GM19467 (cell line): Measurements from ENCODE around the gene TCF4.

Experiments
- ATAC-seq: cut with Tn5 transposase; IDR thresholded peaks from one replicate; pipeline ENCODE4 v1.9.1; 2021; ENCODE audit warnings: mild to moderate bottlenecking, moderate library complexity; ENCODE audit not compliant: unreplicated experiment

TCF4 gene

GRCh38 chr18:55309249-55309648 is 278.7 kb downstream of the TCF4 start:
- no peak for ATAC-seq

DNA sequence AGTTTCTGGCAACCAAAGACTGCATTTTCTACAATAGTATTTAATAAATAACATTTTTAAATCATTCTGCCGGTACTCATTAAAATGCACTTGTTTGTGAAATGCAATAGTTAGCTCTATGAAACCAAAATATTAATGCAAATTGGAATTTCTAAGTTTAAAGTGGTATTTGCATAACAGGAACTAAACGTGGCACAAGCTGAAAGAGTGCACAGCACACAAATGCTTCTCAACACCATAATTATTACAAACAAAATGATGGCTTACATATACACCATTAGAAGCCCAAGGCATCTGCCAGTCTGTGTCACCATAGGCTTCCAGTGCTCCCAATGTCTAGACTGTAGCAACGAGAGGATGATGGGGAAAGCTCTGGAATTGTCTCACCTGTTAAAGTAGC is 280.5 kb downstream of the TCF4 start:
- peak; percentile 68 for ATAC-seq

- no peak for ATAC-seq
Observed at GRCh38 chr18:55306359-55307024, 281.5 kb downstream of the TCF4 start.

DNA sequence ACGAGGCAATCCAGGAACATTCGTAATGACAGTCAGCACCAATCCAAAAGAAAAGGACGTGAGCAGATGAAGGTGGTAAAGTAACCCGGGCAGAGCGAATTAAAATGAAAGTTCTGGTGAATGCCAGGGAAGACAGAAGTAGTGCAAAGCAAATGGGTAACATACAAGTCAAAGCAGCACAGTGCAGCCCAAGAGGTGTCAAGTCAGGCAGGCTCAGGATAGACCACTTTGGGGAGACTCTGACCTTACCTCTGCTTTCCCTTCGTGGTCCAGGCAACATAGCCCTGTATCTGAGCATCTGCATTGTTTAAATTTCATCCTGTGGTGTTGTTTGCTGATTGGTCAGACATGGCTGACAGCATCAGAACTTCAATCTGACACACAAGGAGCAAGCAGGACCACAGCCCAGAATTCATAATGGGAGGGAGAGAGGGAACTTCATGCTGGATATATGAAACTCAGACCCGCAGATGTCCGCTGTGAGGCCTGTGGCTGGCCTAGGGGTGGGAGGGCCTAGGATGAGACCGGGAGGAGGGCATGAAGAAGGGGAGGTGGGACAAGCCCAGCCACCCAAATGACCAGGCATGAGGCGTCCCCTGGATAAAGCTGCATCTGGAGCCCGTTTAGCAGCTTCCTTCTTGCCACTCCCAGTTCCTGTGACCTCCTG is 285.7 kb downstream of the TCF4 start:
- ATAC-seq, result no peak

GRCh38 chr18:55301824-55302166 is 286.2 kb downstream of the TCF4 start:
- no peak for ATAC-seq

GRCh38 chr18:55300936-55301531 is 287.0 kb downstream of the TCF4 start:
- no peak for ATAC-seq

DNA sequence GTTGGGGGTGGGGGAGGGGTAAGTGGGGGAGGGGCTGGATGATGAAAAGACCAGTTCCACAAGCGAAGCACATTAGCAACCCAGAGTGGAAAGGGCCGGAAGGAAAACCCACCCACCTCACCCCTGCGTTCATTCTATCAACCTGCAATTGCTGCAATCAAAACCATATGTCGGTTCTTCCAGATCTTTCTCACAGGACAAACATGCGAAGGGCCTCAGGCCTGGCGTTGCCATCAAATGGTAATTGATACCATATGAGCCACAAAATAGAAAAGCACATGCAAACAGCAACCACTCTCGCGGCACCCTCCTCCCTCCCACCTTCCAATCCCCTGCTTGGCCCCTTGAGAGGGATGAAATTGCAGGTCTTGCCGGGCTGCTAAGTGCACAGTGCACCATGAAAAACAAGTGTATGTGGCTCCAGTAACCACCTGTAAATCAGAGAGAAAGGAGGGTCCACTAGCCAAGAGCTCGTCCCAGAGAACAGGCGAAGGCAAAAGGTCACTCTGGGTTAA is 287.5 kb downstream of the TCF4 start:
- no peak for ATAC-seq

- no peak for ATAC-seq
Observed at GRCh38 chr18:55296778-55297177, 291.2 kb downstream of the TCF4 start.

GRCh38 chr18:55296115-55296514 is 291.9 kb downstream of the TCF4 start:
- no peak for ATAC-seq

GRCh38 chr18:55290898-55291297 is 297.1 kb downstream of the TCF4 start:
- no peak for ATAC-seq

DNA sequence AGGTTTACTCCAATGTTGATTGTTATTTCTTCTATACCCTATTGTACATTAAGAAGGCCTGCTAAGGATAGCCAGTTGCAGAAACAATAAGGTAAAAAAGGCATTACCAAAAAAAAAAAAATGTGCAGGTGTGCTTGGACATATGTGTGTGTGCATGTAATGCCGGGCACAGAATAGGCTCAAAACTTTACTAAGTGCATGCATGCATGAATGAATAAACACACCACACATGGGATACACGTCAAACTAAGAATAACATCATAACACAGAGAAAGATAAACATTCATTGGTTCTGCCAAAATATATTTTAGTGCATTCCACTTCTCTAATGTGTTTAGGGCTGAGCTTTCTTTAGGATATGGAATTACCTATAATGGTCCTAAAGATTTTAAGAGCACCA is 298.2 kb downstream of the TCF4 start:
- no peak for ATAC-seq

GRCh38 chr18:55289048-55289447 is 298.9 kb downstream of the TCF4 start:
- no peak for ATAC-seq

DNA sequence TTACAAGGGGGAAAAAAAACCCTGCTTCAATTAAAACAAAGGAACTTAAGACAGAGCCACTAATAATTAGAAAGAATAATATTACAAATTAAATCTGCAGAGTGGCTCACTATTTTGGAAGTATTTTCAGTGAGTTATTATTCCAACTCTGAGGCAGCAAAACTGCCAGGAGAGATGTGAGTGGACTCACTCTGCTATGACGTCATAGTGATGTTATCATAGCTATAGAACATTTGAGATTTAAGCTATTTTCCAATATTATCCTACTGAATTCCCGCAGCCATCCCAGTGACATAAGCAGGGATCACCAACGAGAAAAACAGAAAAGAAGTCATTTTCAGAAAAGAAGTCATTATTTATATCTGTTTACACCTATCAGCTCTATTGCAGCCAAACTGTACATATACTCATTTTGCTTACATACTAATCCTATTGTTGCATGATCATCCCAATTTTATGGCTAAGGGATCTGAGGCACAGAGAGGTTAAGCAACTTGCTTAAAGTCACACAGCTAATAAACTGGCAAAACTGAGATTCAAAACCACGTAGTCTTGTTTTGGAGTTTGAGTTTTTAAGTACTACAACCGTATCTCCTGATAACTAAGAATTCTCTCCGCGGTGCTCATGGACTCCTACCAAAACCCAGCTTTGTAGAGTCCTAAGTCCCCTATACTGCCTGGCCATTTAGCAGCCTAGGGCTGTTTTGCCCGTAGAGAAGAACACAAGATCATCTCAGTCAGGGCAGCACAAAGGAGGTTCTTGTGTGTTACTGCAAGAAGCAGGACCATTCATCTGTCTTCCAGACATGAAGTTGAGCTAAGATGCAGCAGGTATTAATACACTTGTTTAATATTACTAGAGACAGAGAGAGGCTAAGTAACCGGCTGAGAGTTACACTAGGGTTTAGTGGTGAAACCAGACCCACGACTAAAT is 299.8 kb downstream of the TCF4 start:
- ATAC-seq, result no peak

- no peak for ATAC-seq
Observed at GRCh38 chr18:55287149-55287806, 300.7 kb downstream of the TCF4 start.

DNA sequence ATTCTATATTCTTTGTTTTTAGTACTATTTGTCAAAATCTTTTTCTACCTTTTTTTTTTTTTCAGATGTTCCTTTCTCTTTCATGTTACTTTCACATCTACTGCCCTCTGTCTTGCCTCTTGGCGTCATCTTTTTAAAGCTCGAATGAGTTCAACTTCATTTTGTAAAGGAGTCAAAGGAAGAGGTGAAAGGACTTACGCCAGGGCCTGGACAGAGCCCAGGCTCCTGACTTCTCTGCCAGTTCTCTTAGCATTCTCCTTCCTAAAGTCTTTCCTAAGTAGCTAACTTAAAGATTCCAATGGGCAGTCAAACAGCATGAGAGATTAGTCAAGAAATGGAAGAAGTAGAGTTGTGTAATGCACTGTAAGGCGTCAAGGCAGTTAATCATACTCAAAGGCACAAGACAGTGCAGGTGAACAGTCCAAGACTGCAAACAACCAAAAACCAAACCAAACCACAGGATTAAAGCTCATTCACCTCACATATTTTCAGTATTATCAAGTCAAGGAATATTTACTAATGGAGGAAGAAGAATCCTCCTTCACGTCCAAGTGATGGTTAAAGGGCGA is 301.7 kb downstream of the TCF4 start:
- no peak for ATAC-seq

- no peak for ATAC-seq
Observed at GRCh38 chr18:55284614-55285013, 303.4 kb downstream of the TCF4 start.

GRCh38 chr18:55283309-55283708 is 304.7 kb downstream of the TCF4 start:
- no peak for ATAC-seq

DNA sequence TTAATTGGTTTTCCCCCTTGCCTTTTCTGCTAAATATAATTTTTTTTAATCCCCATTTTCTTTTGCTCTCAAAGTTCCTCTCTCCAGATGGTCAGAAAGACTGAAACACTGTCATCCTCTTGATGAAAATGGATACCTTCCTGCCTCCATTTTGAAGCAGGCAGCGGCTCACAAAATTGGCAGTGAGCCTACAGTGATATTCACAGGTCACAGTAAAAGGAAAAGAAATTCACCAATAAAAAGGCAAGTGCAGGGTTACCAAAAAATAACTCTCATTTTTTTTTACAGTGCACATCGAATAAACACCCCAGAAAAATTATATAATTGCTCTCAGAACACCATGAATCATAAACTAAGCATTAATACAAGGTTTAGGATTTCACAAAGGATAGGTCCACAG is 307.5 kb downstream of the TCF4 start:
- no peak for ATAC-seq

GRCh38 chr18:55275039-55275901 is 312.7 kb downstream of the TCF4 start:
- ATAC-seq, result no peak
